K562 (cell line): ENCODE measurements around the gene TIPIN. TPM values are rescaled to one million over a fixed set of nuclear protein-coding genes. Genes with fewer than 3 reads are reported as not detected.

Source experiments
- BACH1 ChIP-seq: fragments of 200-800 bp; sonication (Bioruptor generic); IDR thresholded peaks from 2 replicates; pipeline ENCODE4 v1.6.1; 2016; ENCODE audit warnings: missing genetic modification characterization, missing compliant biosample characterization
- C11orf30 ChIP-seq: fragments of 450-650 bp; IDR thresholded peaks from 2 replicates; pipeline ENCODE4 v1.6.1; 2016; ENCODE audit warnings: low read depth, mild to moderate bottlenecking
- CREB1 ChIP-seq, 2 experiments: sonication (generic) in 1 of 2; formaldehyde crosslinking in 1 of 2; IDR thresholded peaks; 2 replicates each; pipeline versions ENCODE4 v1.6.1 to v1.8.0; 2012 to 2022; ENCODE audit warnings: inconsistent platforms in 1 of 2, mild to moderate bottlenecking in 1 of 2, missing genetic modification reagents in 1 of 2, moderate library complexity in 1 of 2
- KDM5B ChIP-seq: fragments of 200-600 bp; sonication (generic); IDR thresholded peaks from 2 replicates; pipeline ENCODE4 v1.6.1; 2012; ENCODE audit warnings: low read depth, mild to moderate bottlenecking, moderate library complexity, low read length, control low read depth, inconsistent platforms; ENCODE audit not compliant: insufficient replicate concordance
- POLR2B ChIP-seq: fragments of 450-650 bp; IDR thresholded peaks from 2 replicates; pipeline ENCODE4 v1.6.1; 2018; ENCODE audit warnings: low read depth; ENCODE audit not compliant: partially characterized antibody
- TBP ChIP-seq: optimal IDR thresholded peaks from 2 replicates; pipeline ENCODE3; 2011; ENCODE audit warnings: low read depth, low read length, improper control_type of control experiment
- TGIF2 ChIP-seq: sonication (generic); formaldehyde crosslinking; IDR thresholded peaks from 2 replicates; pipeline ENCODE4 v1.8.1; 2022; ENCODE audit warnings: mild to moderate bottlenecking, missing genetic modification reagents, moderate library complexity
- TRIM24 ChIP-seq, 2 experiments: fragments of 450-650 bp; IDR thresholded peaks; 2 replicates each; pipeline ENCODE4 v1.6.1; 2016
- ZNF444 ChIP-seq: fragments of 250-450 bp; sonication (Bioruptor Pico); IDR thresholded peaks from 2 replicates; pipeline ENCODE4 v1.4.0; 2020; ENCODE audit warnings: mild to moderate bottlenecking, moderate library complexity
- polyA plus RNA-seq, 8 experiments: library from polyadenylated mRNA; depleted of rRNA in 4 of 8; stranded (reverse) in 5 of 8; unstranded in 3 of 8; fragments of >200 nt; fragmentation: Nextera tagmentation in 2 of 8; fragmentation: Illumina TruSeq in 1 of 8; extraction: Ambion mirVana in 2 of 8; extraction: Trizol in 1 of 8; gene quantifications; 2 replicates each; pipeline versions ENCODE4 v1.2.1 to v1.2.3, GENCODE V29; 2011 to 2014; ENCODE audit warnings: inconsistent platforms in 1 of 8, missing spikeins in 1 of 8
- total RNA-seq, 7 experiments: library from RNA; depleted of rRNA in 6 of 7; stranded (reverse); fragments of >200 nt in 6 of 7; fragmentation: Illumina TruSeq in 2 of 7; extraction: Trizol in 2 of 7; gene quantifications; 2 replicates each; pipeline versions ENCODE4 v1.2.1 to v1.2.3, GENCODE V29; 2011 to 2021; ENCODE audit warnings: low replicate concordance in 1 of 7
- TF ChIP-seq, protein P1 (sequence below): fragments of 450-650 bp; conservative IDR thresholded peaks from 2 replicates; pipeline ENCODE4 v1.6.1; 2016; ENCODE audit warnings: missing genetic modification characterization, low read depth, mild to moderate bottlenecking, missing compliant biosample characterization, moderate library complexity
- TF ChIP-seq, protein P2 (sequence below): IDR thresholded peaks from 2 replicates; pipeline ENCODE4 v1.6.1; 2014; ENCODE audit warnings: antibody characterized with exemption
- TF ChIP-seq, protein P3 (sequence below): fragments of 450-650 bp; IDR thresholded peaks from 2 replicates; pipeline ENCODE4 v1.6.1; 2016; ENCODE audit warnings: low read depth
- TF ChIP-seq, protein P4 (sequence below), 2 experiments: fragments of 450-650 bp; conservative IDR thresholded peaks; 2 replicates each; pipeline ENCODE4 v1.6.1; 2017; ENCODE audit warnings: mild to moderate bottlenecking in 2 of 2, moderate library complexity in 2 of 2

TIPIN gene
- total and polyA plus RNA-seq, 9 of the 15 experiments (the other 6 are each of a cell fraction or from before 2014, with no cell fraction given) = 22.9 to 61.4 (median 42.0) TPM

DNA sequence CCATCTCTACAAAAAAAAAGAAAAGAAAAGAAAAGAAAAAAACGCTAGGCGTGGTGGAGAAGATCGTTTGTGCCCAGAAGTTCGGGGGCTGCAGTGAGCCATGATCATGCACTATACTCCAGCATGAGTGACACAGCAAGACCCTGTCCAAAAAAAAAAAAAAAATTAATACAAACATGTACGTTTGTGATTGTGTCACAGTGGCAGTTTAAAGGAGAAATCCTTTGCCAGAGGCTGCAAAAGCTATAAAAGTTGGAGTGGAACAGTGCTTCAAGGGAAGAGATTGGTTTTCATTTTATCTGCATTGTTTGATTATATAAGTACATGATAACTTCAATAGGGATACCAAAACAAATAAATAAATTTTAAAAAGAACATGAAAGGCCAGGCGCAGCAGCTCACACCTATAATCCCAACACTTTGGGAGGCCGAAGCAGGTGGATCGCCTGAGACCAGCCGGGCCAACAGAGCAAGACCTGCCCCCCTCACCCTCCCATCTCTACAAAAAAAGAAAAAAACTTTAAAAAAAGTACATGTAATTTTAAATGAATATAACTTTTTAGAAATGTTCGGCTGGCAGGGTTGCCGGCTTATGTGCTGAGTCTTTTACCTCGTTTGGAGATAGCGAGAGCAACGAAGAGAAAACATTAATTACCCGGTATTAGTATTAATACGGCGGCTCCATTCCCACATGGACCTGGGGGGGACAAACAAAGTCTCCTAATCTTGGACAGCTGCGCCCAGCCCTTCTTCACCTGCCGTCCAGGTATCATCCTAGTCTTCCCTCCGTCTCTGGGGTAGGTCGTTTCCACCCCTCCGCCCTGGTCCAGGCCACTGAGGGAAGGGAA is 63.7 kb downstream of the TIPIN start (continued):
- TF ChIP-seq, protein P1, sequence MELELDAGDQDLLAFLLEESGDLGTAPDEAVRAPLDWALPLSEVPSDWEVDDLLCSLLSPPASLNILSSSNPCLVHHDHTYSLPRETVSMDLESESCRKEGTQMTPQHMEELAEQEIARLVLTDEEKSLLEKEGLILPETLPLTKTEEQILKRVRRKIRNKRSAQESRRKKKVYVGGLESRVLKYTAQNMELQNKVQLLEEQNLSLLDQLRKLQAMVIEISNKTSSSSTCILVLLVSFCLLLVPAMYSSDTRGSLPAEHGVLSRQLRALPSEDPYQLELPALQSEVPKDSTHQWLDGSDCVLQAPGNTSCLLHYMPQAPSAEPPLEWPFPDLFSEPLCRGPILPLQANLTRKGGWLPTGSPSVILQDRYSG (tag) = no peak
- TF ChIP-seq, protein P2, sequence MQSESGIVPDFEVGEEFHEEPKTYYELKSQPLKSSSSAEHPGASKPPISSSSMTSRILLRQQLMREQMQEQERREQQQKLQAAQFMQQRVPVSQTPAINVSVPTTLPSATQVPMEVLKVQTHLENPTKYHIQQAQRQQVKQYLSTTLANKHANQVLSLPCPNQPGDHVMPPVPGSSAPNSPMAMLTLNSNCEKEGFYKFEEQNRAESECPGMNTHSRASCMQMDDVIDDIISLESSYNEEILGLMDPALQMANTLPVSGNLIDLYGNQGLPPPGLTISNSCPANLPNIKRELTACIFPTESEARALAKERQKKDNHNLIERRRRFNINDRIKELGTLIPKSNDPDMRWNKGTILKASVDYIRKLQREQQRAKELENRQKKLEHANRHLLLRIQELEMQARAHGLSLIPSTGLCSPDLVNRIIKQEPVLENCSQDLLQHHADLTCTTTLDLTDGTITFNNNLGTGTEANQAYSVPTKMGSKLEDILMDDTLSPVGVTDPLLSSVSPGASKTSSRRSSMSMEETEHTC = no peak
- peak; percentile 56 for TF ChIP-seq KDM5B
- TF ChIP-seq CREB1 (IDR thresholded peaks at IDR 0.05) = no peak
- no peak for TF ChIP-seq CREB1 (CRISPR knock-in tag; IDR thresholded peaks at IDR 0.05)
- TF ChIP-seq TBP = no peak
- TF ChIP-seq ZNF444 (CRISPR knock-in tag) = no peak
- TF ChIP-seq TGIF2 (CRISPR knock-in tag) = no peak
- TF ChIP-seq, protein P3, sequence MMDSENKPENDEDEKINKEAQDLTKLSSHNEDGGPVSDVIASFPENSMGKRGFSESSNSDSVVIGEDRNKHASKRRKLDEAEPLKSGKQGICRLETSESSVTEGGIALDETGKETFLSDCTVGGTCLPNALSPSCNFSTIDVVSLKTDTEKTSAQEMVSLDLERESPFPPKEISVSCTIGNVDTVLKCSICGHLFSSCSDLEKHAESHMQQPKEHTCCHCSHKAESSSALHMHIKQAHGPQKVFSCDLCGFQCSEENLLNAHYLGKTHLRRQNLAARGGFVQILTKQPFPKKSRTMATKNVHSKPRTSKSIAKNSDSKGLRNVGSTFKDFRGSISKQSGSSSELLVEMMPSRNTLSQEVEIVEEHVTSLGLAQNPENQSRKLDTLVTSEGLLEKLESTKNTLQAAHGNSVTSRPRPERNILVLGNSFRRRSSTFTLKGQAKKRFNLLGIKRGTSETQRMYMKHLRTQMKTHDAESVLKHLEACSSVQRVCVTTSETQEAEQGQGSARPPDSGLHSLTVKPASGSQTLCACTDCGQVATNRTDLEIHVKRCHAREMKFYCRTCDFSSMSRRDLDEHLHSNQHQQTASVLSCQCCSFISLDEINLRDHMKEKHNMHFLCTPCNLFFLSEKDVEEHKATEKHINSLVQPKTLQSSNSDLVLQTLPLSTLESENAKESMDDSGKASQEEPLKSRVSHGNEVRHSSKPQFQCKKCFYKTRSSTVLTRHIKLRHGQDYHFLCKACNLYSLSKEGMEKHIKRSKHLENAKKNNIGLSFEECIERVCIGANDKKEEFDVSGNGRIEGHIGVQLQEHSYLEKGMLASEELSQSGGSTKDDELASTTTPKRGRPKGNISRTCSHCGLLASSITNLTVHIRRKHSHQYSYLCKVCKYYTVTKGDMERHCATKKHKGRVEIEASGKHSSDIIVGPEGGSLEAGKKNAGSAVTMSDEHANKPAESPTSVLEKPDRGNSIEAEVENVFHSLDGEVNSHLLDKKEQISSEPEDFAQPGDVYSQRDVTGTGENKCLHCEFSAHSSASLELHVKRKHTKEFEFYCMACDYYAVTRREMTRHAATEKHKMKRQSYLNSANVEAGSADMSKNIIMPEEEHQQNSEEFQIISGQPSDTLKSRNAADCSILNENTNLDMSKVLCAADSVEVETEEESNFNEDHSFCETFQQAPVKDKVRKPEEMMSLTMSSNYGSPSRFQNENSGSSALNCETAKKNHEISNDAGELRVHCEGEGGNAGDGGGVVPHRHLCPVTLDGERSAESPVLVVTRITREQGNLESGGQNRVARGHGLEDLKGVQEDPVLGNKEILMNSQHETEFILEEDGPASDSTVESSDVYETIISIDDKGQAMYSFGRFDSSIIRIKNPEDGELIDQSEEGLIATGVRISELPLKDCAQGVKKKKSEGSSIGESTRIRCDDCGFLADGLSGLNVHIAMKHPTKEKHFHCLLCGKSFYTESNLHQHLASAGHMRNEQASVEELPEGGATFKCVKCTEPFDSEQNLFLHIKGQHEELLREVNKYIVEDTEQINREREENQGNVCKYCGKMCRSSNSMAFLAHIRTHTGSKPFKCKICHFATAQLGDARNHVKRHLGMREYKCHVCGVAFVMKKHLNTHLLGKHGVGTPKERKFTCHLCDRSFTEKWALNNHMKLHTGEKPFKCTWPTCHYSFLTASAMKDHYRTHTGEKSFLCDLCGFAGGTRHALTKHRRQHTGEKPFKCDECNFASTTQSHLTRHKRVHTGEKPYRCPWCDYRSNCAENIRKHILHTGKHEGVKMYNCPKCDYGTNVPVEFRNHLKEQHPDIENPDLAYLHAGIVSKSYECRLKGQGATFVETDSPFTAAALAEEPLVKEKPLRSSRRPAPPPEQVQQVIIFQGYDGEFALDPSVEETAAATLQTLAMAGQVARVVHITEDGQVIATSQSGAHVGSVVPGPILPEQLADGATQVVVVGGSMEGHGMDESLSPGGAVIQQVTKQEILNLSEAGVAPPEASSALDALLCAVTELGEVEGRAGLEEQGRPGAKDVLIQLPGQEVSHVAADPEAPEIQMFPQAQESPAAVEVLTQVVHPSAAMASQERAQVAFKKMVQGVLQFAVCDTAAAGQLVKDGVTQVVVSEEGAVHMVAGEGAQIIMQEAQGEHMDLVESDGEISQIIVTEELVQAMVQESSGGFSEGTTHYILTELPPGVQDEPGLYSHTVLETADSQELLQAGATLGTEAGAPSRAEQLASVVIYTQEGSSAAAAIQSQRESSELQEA = no peak
- TF ChIP-seq C11orf30 = peak; percentile 51; the same call in 1 of the 2 replicates
- no peak; a peak in 1 of 4 replicates for TF ChIP-seq TRIM24 (IDR thresholded peaks at IDR 0.05)
- no peak for TF ChIP-seq BACH1 (tag)
- peak; percentile 22 for TF ChIP-seq POLR2B
- TF ChIP-seq, protein P4, sequence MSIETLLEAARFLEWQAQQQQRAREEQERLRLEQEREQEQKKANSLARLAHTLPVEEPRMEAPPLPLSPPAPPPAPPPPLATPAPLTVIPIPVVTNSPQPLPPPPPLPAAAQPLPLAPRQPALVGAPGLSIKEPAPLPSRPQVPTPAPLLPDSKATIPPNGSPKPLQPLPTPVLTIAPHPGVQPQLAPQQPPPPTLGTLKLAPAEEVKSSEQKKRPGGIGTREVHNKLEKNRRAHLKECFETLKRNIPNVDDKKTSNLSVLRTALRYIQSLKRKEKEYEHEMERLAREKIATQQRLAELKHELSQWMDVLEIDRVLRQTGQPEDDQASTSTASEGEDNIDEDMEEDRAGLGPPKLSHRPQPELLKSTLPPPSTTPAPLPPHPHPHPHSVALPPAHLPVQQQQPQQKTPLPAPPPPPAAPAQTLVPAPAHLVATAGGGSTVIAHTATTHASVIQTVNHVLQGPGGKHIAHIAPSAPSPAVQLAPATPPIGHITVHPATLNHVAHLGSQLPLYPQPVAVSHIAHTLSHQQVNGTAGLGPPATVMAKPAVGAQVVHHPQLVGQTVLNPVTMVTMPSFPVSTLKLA (conservative IDR thresholded peaks at IDR 0.05) = peak in 1 of 2 experiments; percentile 21; a peak in 1 of 4 replicates
